Activated naive CD8-positive, alpha-beta T cell treated with anti-CD3 and anti-CD28 coated beads, Interleukin-2, amount 50 U/mL, for 16 hours (primary cell): ENCODE data around the gene PSMG3.

ENCODE experiments used
- DNase-seq: peaks from one replicate; pipeline ENCODE4 v3.0.0-alpha.2; 2020; ENCODE audit warnings: low read depth, low spot score

PSMG3 gene, protein sequence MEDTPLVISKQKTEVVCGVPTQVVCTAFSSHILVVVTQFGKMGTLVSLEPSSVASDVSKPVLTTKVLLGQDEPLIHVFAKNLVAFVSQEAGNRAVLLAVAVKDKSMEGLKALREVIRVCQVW

DNA sequence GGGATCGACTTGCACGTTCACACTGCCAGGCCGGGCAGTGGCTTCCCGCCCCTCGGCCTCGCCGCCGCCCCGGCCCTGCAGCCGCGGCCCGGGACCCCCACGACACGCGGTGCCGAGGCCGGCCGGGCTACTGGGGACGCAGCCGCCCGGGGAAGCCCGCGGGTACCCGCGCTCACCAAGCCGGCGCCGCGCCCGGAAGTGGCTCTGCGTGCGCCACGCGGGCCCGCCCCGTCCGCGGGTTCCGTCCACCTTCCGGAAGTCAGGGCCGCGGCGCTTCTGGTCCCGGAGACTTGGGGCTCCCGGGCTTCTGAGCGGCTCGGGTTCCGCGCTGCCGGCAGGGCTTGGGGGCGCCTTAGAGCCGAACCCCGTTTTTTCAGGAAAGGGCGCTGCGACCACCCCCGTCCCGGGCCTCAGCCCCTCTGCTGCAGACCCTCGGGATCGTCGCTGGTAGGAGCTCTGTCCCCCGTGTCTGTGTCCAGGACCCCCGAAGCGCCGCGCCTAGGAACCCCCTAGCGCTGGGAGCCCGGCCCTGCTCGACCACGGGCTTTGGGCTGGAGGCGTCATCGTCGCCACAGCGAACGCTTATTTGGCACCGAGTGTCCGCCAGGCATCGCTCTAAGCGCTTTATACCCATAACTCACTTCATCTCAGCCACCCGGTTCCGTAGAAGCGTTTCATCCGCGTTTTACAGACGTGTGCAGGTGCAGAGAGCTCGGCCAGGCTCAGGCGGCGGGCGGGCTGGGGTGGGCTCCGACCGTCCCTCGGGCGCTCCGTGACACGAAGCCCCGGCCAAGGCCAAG lies at the start of gene PSMG3:
PSMG3 (minus strand) TSS at position 200 of the 800 bp plus-strand sequence. CDS start 693 bp downstream, outside the sequence.
- peak; percentile 83 for DNase-seq

DNA sequence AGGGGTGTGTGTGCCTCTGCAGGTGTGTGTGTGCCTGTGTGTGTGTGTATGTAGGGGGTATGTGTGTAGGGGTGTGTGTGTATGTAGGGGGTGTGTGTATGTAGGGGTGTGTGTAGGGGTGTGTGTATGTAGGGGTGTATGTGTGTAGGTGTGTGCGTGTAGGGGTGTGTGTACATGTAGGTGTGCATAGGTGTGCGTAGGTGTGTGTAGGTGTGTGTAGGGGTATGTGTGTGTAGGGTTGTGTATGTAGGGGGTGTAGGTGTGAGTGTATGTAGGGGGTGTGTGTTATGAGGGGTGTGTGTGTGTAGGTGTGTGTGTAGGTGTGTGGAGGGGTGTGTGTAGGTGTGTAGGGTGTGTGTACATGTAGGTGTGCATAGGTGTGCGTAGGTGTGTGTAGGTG lies 48.6 kb upstream of the PSMG3 start:
- DNase-seq = no peak

DNA sequence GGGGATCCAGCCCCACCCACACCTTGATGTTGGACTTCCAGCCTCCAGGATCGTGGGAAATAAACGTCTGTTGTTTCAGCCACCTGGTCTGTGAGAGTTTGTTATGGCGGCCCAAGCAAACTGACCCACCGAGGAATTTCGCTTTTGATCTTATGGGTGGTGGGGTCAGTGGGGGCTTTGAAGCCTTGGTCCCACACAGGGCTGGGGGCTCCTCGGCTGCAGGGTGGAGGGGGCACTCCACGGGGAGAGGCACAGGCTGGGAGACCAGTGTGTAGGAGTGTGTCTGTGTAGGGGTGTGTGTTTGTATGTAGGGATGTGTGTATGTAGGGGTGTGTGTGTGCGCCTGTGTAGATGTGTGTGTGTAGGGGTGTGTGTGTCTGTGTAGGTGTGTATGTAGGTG lies 48.1 kb upstream of the PSMG3 start:
- DNase-seq = no peak

DNA sequence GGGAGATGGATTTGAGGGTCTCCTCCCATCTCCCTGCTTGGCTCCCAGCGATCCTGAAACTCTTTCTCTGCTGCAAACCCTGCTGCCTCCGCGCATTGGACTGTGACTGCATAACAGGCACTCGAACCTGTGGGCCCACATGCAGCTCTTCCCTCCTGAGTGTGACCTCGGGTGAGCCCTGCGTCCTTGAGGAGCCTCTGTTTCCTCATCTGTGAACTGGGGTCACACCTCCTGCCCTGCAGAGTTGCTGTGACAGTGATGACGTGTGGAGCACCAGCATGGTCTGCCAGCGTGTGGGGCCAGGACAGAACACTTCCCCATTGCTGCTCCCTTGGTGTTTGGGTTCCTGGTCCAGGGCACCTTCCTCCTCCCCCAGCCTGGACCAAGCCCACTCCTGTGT lies 46.9 kb upstream of the PSMG3 start:
- no peak for DNase-seq

DNA sequence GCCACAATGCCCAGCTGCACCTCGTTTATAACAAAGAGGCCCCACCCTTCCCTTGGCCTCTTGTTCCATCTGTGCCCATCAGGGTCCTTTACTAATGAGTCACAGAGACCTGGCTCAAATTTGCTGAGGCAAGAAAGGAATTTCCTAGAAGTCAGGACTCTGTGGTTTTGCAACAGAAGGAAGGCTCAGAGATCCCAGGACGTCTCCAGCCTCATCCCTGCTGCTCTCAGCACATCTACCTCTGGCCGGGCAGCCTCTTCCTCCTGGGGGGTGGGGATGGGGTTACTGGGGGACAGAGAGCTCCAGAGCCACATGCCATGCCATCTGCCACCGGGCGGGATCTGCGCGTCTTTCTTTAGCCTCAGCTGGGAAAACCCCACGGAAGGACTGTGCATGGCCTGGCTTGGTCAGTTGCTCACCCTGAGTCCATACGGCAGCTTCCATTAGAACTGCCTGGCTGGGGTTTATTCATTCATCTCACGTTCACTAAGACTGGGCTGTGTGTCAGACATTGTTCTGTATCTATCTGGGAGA lies 41.9 kb upstream of the PSMG3 start:
- no peak for DNase-seq

DNA sequence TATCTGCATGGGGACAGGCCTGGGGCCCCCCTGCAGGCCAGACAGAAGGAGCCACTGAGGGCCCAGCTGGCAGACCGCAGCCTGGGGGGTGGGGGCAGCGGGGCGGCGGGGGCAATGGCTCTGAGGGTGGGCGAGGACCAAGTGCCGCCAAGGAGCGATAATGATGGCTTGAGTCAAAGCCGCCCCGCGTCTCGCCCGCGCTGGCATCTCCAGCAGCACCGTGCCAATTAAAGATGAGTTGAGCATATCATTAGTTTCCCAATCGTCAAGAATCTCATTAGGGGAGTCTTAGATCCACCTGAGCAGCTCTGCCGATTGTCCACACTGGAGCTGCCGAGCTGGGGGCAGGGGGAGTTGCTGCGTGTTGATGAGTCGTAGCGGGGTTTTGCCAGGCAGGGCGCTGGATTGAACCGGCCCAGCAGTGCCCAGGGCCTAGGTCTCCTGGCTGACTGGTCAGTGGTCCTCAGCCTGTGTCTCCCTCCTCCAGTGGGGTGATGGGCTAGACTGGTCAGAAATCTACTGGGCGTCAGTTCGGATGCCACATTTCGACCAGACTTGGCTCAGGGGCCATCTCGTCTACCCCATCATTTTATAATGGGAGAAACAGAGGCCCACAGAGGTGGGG lies 41.0 kb upstream of the PSMG3 start:
- no peak for DNase-seq

DNA sequence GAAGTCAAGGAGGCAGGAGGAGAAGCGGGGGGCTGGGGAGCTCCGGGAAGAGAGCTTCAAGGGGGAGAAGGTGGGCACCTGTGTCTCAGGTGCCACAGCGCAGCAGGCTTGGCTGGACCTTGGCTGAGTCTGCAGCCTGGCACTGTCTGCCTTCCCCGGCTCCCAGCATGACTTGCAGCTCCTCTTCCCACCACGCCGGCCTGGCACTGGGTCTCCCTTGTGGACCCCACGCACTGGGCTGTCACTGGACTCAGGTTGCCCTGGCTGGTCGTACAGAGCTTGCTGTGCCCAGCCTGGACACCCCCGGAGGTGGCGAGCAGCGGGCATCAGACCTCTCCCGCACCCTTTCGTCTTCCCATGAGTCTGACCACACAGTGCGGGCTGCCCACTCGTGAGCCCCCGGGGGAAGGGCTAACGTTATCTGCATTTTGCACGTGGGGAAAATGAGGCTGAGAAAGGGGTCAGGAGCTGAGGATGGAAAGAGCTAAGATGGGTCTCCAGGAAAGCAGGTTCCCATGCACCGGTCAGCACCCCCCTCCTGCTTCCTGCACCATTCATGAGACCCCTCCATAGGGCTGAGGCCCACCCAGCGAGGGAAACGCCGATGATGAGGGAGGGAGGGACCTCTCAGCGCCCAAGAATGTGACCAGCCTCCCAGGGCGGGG lies 40.3 kb upstream of the PSMG3 start:
- DNase-seq = no peak

DNA sequence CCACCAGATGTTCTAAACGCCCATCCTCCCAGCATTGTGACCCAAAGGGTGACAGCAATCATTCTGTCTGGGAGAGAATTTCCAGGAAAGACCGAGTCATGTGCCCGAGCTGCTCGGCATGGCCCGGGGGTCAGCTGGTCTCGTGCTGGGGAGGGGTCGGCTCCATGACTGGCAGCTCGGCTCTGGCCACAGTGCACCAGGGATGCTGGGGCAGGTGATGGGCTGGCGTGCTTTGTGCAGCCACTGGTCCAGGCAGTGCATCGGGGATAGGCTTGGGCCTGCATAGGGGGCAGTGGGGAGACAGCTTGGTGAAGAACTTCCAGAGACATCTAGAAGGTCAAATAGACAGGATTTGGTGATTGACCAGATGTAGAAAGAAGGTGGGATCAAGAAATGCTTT lies 39.2 kb upstream of the PSMG3 start:
- DNase-seq = no peak

DNA sequence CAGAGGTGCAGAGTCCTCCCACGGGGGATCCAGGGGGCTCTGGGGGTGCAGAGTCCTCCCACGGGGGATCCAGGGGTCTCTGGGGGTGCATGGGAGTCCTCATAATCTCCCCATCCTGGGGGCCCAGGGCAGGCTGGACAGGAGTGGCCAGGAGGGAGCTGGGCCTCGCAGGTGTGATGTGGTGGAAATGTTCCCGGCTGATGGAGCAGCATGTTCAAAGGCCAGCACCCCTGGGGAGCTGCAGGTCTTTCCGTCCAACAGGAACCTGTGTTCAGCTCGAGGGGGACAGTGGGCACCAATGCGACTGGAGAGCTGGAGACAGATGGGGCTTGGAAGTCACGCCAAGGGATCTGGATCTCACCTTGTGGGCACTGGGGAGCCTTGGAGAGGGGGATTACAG lies 38.5 kb upstream of the PSMG3 start:
- no peak for DNase-seq

DNA sequence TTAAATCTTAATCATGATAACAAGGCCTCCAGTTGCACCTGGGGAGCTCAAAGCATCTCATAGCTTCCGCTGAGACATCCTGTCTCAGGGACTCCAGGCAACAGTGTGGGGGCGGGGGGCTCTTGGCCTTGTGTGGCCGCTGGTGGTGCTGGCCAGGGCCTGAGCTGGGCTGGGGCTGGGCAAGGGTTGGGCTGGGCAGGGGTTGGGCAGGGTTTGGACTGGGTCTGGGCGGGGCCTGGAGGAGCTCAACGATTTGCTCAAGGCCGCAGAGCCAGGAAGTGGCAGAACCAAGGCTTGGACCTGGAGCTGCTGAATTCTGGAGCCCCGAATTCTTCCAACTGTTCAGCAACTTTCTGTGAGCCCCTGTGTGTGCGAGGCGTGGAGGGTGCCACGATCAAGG lies 37.9 kb upstream of the PSMG3 start:
- no peak for DNase-seq

DNA sequence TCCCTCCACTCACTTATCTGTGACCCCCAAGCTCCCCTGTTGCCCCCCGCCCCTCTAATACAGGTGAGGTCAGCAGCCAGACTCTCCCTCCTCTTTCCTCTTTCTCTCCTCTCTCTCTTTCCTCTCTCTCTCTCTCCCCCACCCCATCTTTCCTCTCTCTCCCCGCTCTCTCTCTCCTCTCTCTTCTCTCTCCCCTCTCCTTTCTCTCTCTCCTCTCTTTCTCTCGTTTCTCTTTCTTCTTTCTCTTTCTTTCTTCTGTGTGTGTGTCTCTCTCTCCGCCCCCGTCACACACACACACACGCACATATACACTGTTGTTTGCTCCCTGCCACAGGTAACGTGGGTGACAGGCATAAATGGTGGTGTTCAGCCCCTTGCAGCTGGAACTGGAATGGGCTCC lies 37.2 kb upstream of the PSMG3 start:
- no peak for DNase-seq

DNA sequence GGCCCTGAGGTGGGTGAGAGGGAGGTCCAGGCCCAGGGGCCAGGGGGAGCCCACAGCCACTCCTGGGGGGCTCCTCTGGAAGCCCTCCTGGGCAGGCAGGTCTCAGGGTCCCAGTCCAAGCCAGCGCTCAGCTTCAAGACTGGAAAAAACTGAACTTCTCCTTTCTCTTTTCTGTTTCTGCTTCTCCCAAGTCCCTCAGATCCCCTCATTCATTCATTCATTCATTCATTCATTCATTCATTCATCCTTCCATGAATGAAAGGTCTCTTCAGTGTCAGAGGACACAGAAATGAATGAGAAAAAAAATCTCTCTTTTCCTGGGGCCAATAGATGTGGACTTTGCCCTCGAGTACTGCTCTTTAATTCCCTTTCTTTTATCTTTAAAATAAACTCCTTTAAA lies 34.6 kb upstream of the PSMG3 start:
- no peak for DNase-seq

DNA sequence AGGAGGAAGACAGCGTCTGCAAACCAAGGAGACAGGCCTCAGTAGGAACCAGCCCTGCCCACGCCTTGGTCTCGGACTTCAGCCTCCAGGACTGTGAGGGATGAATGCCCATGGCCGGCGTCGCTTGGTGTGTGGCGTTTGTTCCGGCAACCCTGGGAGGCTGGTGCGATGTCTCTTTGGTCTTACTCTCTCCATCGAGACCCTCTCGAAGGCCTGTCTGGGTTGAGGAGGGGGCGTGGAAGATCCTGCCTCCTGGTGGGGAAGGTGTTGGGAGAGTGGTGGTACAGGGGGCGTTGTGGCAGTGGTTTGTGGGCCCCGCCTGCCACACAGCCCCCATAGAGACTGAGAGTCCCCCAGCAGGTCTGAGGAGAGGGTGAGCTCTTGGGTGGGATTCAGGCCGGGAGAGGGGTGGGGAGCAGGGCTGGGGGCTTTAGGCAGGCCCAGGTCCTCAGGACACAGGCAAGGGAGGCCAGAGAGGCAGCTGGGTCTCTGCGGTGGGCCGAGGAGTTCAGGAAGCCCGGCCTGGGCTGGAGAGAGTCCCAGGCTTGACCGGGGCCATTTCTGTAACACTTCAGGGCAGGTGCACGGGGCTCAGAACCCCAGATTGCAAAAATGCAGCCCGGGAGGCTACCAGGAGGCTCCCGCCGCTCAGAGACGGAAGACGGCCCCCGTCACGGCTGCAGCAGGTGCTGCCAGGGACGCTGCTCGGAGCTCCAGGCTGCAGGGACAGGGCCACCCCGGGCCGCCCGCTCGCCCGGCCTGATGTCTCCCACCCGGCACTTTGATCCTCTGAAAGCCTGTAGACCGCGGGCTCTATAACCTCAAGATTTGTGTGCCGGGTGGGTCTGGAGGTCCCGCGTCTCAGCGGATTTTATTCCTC lies 33.8 kb upstream of the PSMG3 start:
- DNase-seq = no peak

DNA sequence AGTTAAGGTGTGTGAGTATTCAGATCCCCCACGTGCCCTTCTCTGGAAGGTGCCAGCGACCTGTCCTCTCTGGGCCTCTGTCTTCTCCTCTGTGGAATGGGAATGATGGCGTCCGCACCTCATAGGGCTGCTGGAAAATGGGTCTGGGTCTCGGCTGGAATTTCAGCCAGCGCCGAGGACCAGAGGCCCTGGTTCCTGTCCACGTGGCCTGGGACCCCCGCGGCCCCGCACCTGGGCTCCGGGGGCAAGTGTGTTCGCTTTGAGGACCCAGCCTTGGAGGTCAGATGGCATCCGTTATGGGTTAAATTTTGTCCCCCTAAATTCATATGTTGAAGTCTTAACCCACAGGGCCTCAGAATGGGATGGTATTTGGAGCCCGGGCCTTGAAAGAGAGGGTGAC lies 32.6 kb upstream of the PSMG3 start:
- DNase-seq = no peak

DNA sequence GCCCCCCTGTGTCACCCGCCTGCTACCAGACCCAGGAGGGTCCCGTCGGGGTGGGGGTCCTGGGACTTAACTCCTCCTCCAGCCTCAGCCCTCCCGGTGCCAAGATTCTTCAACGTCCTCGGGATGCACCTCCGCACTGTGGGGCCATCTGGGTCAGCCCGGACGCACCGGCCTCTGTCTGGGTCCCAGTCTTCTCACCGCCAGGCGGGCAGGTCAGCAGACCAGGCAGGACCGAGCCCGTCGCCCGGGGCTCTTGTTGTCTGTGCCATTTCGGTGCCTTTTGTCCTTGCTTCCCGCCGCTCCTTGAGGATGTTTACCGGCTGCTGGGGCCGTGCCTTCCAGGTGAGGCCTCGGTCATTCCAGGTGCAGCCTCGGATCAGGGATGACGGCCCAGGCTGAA lies 32.1 kb upstream of the PSMG3 start:
- DNase-seq = no peak

DNA sequence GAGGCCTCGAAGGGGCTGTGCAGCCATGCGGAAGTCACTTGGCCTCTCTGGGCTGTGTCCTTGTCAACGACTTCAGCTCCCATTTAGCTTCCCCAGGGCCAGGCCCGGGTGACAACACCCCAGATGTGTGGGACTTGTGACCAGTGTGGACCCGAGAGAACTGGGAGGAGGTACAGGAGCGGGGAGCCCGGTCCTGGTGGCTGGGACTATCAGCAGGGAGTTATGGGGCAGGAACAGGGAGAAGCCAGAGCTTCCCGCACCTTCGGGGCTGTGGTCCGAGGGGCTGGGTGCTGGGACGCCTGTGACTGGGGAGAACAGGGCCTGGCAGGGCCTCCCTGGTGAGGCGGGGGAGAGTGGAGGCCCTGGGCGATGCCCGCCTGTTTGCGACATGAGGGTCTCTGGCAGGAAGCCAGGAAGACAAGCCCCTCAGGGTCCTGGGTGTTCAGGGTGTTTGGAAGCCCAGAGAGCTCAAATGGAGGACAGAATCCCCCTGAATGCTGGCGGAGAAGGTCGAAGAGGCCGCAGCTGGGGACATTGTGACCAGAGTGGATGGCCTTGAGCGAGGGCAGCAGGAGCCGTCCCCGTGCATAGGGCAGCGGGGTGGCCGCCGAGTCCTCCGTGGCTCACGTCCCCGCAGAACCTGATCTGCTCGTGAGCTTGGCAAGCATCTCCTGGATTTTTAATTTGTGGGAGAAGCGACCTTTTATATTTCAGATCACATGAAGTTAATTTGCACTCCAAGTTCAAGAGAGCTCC lies 30.0 kb upstream of the PSMG3 start:
- DNase-seq = no peak

DNA sequence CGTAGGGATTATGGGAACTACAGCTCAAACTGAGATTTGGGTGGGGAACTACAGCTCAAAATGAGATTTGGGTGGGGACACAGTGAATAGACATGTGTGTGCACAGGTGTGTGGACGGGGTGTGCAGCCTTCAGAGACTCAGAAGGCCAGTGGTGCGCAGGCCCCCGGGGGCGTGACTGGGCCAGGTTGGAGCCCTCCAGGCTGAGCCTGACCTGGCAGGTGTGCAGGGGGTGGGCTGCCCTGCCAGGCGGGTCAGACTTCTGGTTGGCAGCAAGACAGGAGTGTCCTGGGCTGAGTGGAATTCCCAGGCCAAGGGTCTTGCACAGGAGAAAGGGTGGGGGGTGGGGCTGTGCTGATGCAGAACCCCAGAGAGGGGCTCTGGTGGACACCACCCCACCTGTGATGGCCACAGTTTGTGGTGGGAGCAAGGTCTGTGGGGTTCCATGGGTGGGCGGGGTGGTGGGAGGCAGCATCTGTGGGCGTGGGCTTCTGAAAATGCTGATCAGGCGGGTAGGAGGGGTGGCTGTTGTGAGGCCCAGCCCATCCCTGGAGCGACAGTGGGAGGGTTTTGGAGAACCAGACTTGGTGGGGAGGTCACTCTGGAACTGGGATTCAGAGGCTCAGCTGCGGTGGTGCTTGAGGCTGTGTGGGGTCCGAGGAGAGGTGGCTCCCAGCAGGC lies 29.3 kb upstream of the PSMG3 start:
- no peak for DNase-seq

DNA sequence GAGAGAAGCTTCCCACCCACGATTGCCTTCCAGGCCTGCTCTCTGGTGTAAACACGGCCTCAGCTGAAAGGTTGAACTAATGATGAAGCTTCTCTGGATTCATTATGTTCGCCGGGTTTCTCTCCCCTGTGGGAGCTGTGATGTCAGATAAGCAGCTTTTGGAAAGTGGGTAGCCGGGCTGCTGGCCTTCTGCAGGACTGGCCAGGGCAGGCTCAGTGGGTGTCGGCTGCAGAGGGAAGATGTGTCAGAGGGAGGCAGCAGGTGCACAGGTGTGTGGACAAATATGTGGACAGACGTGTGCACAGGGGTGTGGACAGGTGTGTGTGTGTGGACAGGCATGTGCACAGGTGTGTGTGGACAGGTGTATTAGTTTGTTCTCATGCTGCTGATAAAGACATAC lies 28.5 kb upstream of the PSMG3 start:
- DNase-seq = no peak

DNA sequence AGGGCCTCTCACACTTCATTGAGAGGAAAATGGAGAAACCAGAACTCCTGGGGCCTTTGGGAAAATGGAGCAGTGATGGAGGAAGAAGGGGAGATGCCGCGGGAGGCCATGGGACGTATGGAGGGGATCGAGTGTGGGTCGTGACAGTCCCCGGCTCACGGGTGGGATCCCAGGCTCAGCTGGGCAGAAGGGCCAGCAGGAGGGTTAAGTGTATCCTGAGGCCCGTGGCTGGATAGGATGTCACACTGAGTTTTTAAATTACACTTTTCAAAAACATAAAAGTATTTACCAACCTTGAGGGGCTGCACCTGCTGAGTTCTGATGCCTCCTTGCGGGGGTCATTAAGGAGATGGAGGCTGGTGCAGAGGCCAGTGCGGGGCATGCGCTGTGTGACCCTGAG lies 28.0 kb upstream of the PSMG3 start:
- DNase-seq = no peak
